Amniotic stem cell (primary cell): Measurements from ENCODE around the gene AFG3L2.

Experiments used
- DNase-seq: peaks from one replicate; lab custom pipeline; 2025; lab: John Stamatoyannopoulos, UW

AFG3L2 gene

GRCh38 chr18:12361770-12362378, 15.2 kb downstream of the AFG3L2 start:
- no peak for DNase-seq

DNA sequence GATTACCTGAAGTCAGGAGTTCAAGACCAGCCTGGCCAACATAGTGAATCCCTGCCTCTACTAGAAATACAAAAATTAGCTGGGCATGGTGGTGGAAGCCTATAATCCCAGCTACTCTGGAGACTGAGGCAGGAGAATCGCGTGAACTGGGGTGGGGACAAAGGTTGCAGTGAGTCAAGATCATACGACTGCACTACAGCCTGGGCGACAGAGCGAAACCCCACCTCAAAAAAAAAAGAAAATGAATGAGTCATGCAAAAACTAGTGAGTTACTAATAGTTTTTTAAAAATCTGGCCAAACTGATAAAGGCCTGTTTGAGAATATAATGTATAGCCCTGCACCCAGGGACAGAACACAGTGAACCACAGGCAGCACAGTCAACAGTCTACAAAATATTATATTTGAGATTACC, 17.5 kb downstream of the AFG3L2 start:
- no peak for DNase-seq

- DNase-seq, result no peak
These were observed 24.8 kb downstream of the AFG3L2 start for GRCh38 chr18:12352188-12352587.

- no peak for DNase-seq
These were observed 29.1 kb downstream of the AFG3L2 start for GRCh38 chr18:12347895-12348294.

DNA sequence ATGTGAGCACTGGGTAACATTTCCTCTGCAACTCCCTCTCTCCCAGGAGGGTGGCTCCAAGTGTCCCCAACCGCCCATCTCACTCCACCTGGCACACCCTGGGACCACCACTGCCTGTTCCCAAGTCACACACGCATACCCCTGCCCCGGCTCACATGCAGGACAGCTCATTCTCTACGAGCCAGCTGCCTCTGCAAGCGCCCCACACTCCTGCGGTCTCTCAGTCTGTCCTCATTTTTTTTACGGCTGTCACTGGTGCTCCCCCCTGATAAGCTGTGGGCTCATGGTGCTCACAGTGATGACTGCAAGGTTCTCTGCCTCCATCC, 30.8 kb downstream of the AFG3L2 start:
- DNase-seq, result no peak

GRCh38 chr18:12345491-12346239, 31.4 kb downstream of the AFG3L2 start:
- no peak for DNase-seq

GRCh38 chr18:12342661-12343060, 34.4 kb downstream of the AFG3L2 start:
- DNase-seq, result no peak

DNA sequence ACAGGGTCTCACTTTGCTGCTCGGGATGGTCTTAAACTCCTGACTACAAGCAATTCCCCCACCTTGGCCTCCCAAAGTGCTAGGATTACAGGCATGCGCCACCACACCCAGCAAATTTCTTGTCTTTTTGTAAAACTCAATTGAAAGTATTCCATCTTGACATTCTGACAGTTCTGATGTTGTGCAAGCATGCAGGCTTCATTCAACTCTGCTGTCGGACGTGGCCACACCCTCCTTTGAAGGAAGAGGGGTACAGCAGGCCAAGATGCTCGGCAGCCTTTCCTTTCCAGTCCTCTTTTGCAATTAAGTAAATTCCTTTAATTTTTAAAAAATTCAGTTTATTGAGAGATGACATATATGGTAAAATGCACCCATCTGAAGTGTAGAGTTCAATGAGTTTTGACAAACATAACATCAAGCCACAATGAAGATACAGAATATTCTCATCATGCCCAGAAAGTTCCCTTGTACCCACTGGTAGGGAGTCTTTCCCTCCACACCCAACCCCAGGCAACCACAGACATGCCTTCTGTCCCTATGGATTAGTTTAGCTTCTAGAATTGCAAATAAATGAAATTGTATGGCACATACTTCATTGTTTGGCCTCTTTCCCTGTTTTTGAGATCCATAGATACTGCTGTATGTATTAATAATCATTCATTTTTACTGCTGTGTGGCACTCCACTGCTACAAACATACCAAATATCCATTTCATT, 35.9 kb downstream of the AFG3L2 start:
- no peak for DNase-seq

- no peak for DNase-seq
These were observed 38.6 kb downstream of the AFG3L2 start for GRCh38 chr18:12338382-12338781.

- DNase-seq, result no peak
These were observed 40.1 kb downstream of the AFG3L2 start for GRCh38 chr18:12336887-12337286.

DNA sequence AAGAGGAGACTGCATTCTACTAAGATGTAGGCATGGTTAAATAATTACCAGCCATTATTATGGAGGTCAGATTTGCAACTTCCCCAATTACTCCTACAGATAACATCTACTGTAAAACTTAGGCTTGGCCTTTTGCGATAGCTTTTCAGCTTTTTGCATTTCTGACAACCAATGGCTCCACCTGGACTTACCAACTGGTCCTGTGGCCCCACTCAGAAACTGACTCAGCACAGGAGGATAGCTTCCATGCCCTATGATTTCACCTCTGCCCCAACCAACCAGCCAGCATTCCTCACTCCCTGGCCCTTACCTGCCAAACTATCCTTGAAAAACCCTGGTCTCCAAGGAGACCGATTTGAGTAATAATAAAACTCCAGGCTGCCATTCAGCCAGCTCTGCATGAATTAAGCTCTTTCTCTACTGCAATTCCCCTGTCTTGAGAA, 40.8 kb downstream of the AFG3L2 start:
- no peak for DNase-seq

GRCh38 chr18:12335503-12335902, 41.5 kb downstream of the AFG3L2 start:
- no peak for DNase-seq

DNA sequence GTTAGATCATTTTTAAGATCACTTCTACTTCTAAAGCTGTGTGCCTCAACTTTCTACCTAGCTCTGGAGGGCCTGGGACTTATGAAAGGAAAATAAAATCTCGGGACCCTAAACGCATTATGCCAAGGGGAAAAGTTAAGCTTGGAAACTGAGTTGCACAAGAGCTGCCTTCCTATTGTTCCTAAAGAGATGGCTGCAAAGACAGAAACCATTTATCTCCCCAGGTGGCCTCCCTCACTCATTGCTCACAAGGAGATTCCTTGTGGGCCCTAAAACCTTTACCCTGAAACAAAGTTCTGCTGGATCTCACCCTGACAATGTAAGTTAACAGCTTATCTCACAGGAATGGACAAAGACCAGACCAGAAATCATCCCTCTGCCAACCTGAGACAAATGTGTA, 42.2 kb downstream of the AFG3L2 start:
- no peak for DNase-seq

DNA sequence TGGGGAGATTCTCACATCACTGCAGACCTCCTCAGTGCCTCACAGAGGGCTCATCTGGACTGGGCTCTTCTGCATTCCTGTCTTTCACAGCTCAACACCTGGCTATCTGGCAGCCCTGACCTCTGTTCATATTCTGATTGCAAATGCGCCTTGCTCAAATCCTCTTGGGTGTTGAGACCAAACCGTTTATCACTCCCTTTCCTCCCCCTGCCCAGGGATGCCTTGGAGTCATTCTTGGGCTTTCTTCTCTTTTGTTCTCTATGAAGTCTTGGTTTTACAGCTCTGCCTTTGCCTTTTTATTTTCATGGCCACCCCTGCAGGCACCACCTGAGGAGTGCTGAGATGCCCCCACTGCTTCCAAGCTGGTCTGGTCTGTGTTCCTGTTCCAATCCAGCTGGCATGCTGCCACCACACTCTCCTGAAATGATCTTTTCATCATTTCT, 42.6 kb downstream of the AFG3L2 start:
- no peak for DNase-seq

- DNase-seq, result no peak
These were observed 43.3 kb downstream of the AFG3L2 start for GRCh38 chr18:12333506-12334290.

DNA sequence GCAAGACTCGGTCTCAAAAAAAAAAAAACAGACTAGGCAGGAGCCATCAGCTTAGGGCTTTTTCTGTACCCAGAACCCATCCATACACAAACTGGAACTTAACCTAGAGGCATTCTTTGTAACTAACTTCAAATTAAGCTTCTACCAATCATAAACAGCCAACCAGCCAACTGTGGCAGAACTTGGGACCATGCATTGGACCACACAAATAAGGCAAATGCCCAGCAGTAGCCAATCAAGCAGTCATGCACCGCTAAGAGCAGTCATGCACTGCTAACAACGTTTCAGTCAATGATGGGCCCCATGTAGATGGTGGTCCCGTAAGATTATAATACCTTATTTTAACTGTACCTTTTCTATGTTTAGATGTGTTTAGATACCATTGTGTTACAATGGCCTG, 46.3 kb downstream of the AFG3L2 start:
- DNase-seq, result no peak

GRCh38 chr18:12329125-12329698, 47.8 kb downstream of the AFG3L2 start:
- no peak for DNase-seq

- DNase-seq, result no peak
These were observed 48.7 kb downstream of the AFG3L2 start for GRCh38 chr18:12328179-12328823.

DNA sequence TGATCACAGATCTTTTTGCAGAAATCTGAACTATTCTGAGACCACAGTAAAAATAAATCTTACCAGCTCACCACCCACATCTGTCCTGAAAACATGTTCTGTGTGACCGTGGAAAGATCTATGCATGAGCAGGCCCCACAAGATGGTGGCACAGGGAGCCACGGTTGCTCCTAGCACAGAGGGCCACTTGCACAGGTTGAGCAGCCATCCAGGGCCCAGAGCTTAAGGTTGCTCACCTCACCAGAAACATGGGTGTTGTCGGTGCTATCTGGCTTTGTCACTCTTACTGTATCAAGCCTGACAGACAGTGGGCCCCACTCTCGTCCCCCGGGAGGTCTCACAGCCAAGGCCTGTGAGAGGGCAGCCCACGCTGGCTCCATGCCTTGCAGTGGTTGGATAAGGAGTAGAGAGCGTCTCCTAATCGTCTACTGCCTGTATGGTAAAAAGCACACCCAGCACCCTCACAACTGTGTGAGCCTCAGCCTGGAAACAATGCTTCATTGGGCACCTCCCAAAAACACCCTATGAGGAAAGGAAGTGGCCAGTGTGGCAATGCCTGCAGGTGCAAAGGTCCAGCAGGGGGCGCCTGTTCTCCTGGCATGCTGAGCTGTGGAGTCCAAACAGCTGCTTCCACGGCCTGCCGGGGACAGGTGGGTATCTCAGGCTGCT, 49.4 kb downstream of the AFG3L2 start:
- no peak for DNase-seq

- DNase-seq, result no peak
These were observed 50.1 kb downstream of the AFG3L2 start for GRCh38 chr18:12326711-12327460.
